AG04449 (cell line): Measurements from ENCODE around the gene TOX2.

ENCODE experiments used
- CTCF ChIA-PET: fragments of 350-600 bp; formaldehyde crosslinking; extraction: SDS; loops from one replicate; lab custom pipeline; 2021; ENCODE audit warnings: antibody characterized with exemption; lab: Yijun Ruan, JAX
- POLR2A ChIA-PET: fragments of 400-600, 350-600 bp; formaldehyde crosslinking; extraction: SDS; loops from one replicate; lab custom pipeline; 2020; ENCODE audit warnings: antibody characterized with exemption, inconsistent platforms; lab: Yijun Ruan, JAX
- DNase-seq: peaks from one replicate; pipeline ENCODE4 v3.0.0-alpha.2; 2010; ENCODE audit warnings: low read depth, low spot score
- H3K4me3 ChIP-seq: 2 replicates; pipeline ENCODE4 v1.5.1; 2011; ENCODE audit warnings: low read depth, mild to moderate bottlenecking, control low read depth, low read length
- CTCF ChIP-seq: IDR thresholded peaks from one replicate; pipeline ENCODE4 v1.5.1; 2011; ENCODE audit warnings: mild to moderate bottlenecking, moderate library complexity, low read length, control low read depth, inconsistent platforms; ENCODE audit not compliant: insufficient read depth; ENCODE audit errors: missing control alignments

Gene TOX2

GRCh38 chr20:43955750-43956191 lies 41.1 kb downstream of the TOX2 start:
- H3K4me3 ChIP-seq: no peak overlapping the region
- CTCF ChIA-PET: interaction anchor here (1.1 to 1.5 kb wide), 3 partner anchors 17 to 205 kb away, joined by 3 to 7 read pairs (median 3); no protein-coding TSS in a partner anchor
- POLR2A ChIA-PET: interaction anchor here (1.5 kb wide), 1 partner anchor 16 kb away, joined by 7 read pairs; no protein-coding TSS in a partner anchor
- no peak for TF ChIP-seq CTCF
- no peak for DNase-seq

- POLR2A ChIA-PET: no interaction called here
- CTCF ChIA-PET: interaction anchor here (0.9 kb wide), 1 partner anchor 15 kb away, joined by 3 read pairs; no protein-coding TSS in a partner anchor
- no peak overlapping the region for H3K4me3 ChIP-seq
- DNase-seq: no peak
- no peak for TF ChIP-seq CTCF
Measured at GRCh38 chr20:43957392-43957791, 42.7 kb downstream of the TOX2 start.

- POLR2A ChIA-PET: no interaction called here
- CTCF ChIA-PET: interaction anchor here (0.9 to 1.1 kb wide), 2 partner anchors 16 to 209 kb away, joined by 3 read pairs; no protein-coding TSS in a partner anchor
- TF ChIP-seq CTCF: no peak
Measured at GRCh38 chr20:43958626-43959025, 44.0 kb downstream of the TOX2 start.

GRCh38 chr20:43959079-43959919 lies 44.6 kb downstream of the TOX2 start:
- no peak for DNase-seq
- CTCF ChIA-PET: interaction anchor here (1.1 to 1.4 kb wide), 2 partner anchors 121 to 209 kb away, joined by 3 to 4 read pairs; no protein-coding TSS in a partner anchor
- POLR2A ChIA-PET: no interaction called here
- TF ChIP-seq CTCF: no peak
- no peak overlapping the region for H3K4me3 ChIP-seq

More at GRCh38 chr20:43958626-43959025, 44.0 kb downstream of the TOX2 start:
- no peak for DNase-seq
- no peak overlapping the region for H3K4me3 ChIP-seq

GRCh38 chr20:43959920-43960227 lies 45.2 kb downstream of the TOX2 start:
- no peak overlapping the region for H3K4me3 ChIP-seq
- POLR2A ChIA-PET: no interaction called here
- TF ChIP-seq CTCF: no peak
- DNase-seq: no peak
- CTCF ChIA-PET: interaction anchor here (1.1 to 1.4 kb wide), 2 partner anchors 120 to 210 kb away, joined by 3 to 4 read pairs; no protein-coding TSS in a partner anchor

GRCh38 chr20:43960231-43960630 lies 45.6 kb downstream of the TOX2 start:
- CTCF ChIA-PET: interaction anchor here (1.4 kb wide), 1 partner anchor 120 kb away, joined by 4 read pairs; no protein-coding TSS in a partner anchor
- DNase-seq: no peak
- H3K4me3 ChIP-seq: no peak overlapping the region
- no peak for TF ChIP-seq CTCF
- POLR2A ChIA-PET: no interaction called here
